Measurements from ENCODE around the gene TES. TPM values are rescaled to one million over a fixed set of nuclear protein-coding genes. Genes with fewer than 3 reads are reported as not detected.
A peak's percentile ranks its signal among the peaks of the same experiment; 100 is the strongest.

The TES gene
- total RNA-seq, 1 donor from 2014 or later = 94.0 TPM

DNA sequence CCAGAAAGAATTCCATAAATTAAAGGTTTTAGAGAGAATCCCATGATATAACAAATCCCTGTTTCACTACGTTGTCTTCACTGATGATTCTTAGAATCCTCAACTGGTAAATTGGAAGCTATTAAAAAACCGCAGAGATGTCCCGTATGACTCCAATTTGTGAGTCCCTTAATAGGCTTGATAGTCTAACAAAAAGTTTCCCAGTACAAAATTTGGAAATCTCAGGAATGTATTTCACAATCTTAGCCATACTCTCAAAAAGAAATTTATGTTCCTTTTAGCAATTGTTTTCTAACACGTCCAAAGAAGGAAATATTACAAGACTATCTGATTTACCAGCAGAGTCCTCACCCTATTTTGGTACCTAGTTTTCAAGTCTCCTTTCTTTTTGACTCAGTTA lies 2.5 kb downstream of the TES start:
- ATAC-seq = no peak
- H3K27ac ChIP-seq = peak overlapping the region; percentile 93
- DNase-seq = no peak
- H3K36me3 ChIP-seq = no peaks in the 10 kb centered on the region
- H3K9me3 ChIP-seq = no peaks in the 10 kb centered on the region
- intact Hi-C loops (cut with DNase I) = no loop called here
- TF ChIP-seq, protein P1, sequence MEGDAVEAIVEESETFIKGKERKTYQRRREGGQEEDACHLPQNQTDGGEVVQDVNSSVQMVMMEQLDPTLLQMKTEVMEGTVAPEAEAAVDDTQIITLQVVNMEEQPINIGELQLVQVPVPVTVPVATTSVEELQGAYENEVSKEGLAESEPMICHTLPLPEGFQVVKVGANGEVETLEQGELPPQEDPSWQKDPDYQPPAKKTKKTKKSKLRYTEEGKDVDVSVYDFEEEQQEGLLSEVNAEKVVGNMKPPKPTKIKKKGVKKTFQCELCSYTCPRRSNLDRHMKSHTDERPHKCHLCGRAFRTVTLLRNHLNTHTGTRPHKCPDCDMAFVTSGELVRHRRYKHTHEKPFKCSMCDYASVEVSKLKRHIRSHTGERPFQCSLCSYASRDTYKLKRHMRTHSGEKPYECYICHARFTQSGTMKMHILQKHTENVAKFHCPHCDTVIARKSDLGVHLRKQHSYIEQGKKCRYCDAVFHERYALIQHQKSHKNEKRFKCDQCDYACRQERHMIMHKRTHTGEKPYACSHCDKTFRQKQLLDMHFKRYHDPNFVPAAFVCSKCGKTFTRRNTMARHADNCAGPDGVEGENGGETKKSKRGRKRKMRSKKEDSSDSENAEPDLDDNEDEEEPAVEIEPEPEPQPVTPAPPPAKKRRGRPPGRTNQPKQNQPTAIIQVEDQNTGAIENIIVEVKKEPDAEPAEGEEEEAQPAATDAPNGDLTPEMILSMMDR (IDR thresholded peaks at IDR 0.05) = no peak
- H3K4me1 ChIP-seq = peaks cover 6% of the 10 kb centered on the region
- H3K4me3 ChIP-seq = peak overlapping the region; percentile 67
- H3K27me3 ChIP-seq = no peaks in the 10 kb centered on the region

DNA sequence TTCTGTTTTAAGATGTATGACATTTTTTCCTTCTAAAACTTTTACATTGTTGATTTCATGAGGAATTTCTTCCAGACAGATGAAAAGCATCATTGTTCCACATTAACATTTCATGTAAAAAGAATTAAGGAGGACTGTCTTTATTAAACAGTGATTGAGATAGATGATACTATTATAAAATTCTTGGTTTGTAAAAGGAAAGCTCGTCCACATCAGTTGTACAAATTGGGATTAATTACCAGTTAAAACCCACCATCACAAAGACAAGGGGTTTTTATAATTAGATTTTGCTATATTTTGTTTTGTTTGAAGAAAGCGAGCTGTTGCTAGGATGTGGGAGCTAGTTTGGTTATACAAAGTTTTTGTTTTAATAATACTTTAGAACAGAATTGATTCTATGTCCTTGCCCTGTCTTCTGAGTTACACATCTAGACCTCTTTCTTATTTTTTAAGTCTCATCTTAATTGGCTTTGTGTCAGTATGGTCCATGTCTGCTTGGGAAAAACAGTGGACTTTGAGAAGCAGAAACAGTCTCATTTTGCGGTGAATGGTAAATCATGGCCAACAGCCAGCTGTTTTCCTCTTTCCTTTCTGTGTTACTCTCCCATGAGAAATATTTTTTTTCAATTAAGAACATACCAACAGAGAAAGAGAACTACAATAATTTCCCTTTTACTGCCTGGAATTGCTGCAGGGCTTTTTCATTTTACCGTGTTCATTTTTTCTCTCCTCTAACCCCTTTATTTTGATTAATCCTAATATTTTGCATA lies 3.2 kb downstream of the TES start:
- Histone ChIP-seq H3K27ac (peak overlapping the region; percentile 93), H3K4me3 (peak overlapping the region; percentile 67)
- no peak for DNase-seq

DNA sequence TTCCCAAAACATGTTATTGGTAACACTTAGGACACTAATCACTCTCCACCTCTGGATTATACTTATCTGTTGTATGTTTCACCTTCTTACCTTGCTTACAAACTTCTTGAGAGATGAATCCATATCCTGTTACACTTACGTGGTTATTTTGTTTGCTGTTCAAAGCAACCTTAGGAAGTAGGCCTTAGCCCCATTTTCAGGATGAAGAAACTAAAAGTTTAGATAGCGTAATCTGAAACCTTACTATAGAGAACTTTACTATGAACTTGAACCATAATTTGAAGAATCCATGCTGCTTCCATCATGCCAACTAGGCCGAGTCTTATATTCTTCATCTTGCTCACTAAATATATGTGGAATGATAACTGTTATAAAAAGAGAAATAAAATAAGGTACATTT lies 4.6 kb downstream of the TES start:
- Histone ChIP-seq H3K27ac (no peak overlapping the region), H3K36me3 (no peaks in the 10 kb centered on the region), H3K4me3 (no peak overlapping the region), H3K4me1 (peaks cover 14% of the 10 kb centered on the region), H3K9me3 (no peaks in the 10 kb centered on the region), H3K27me3 (no peaks in the 10 kb centered on the region)
- TF ChIP-seq, protein P1 (IDR thresholded peaks at IDR 0.05) = no peak
- DNase-seq = no peak
- ATAC-seq = no peak
- intact Hi-C loops (cut with DNase I) = no loop called here

More for the DNA sequence above, 3.2 kb downstream of the TES start:
- no peak for ATAC-seq
- Histone ChIP-seq H3K9me3 (no peaks in the 10 kb centered on the region), H3K36me3 (no peaks in the 10 kb centered on the region), H3K27me3 (no peaks in the 10 kb centered on the region), H3K4me1 (peaks cover 11% of the 10 kb centered on the region)
- TF ChIP-seq, protein P1 (IDR thresholded peaks at IDR 0.05) = no peak
- intact Hi-C loops (cut with DNase I) = no loop called here

DNA sequence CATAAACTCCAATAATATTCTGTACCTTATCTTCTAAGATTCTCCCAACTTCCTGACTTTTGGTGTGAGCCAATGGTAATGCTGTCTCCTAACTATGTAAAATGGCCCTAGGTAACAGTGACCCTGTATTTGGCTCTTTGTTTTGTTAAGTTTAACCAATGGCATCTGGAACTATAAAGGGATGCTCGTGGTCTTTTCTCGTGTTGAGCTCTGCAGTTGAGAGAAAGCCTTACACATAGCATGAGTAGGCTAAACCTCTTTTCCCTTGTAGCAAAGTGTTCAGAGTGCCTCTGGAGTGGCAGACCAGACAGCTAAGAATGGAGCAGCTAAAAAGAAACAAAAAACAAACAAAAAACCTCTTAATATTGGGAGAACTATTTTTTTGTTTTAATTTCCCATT lies 5.2 kb downstream of the TES start:
- ATAC-seq = no peak
- DNase-seq = no peak
- Histone ChIP-seq H3K4me1 (peaks cover 14% of the 10 kb centered on the region), H3K27ac (no peak overlapping the region), H3K9me3 (no peaks in the 10 kb centered on the region), H3K4me3 (no peak overlapping the region), H3K27me3 (no peaks in the 10 kb centered on the region), H3K36me3 (no peaks in the 10 kb centered on the region)
- intact Hi-C loops (cut with DNase I) = no loop called here
- TF ChIP-seq, protein P1 (IDR thresholded peaks at IDR 0.05) = no peak

DNA sequence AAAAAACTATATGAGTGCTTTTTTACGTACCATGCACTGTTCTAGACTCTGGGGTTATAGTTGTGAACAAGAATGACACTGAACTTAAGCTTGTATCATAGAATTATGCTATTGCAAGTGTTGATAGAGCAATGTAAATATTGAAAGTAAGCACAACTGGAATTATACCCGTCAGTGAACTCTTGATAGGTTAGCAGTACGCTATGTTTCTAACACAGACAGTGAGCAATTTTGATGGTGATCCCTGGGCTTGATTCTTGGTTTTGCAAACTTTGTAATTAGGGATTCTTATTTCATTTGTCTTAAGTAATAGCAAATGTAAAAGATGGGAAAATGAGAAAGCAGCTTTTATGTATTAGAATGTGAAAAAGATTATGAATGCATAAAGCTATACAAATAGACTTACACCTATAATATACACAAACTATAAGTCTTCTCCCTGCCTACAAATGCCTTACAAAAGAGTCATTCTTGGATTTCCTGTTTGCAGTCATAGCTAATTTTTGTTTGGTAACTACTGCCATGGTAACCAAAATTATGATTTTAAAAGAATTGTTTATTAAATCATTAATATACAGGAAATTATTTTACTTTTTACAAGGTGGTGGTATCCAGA lies 6.7 kb downstream of the TES start:
- no peak overlapping the region for H3K27ac ChIP-seq
- peaks cover 14% of the 10 kb centered on the region for H3K4me1 ChIP-seq
- TF ChIP-seq, protein P1 (IDR thresholded peaks at IDR 0.05) = no peak
- DNase-seq (no peak), ATAC-seq (no peak)
- no peak overlapping the region for H3K4me3 ChIP-seq
- no peaks in the 10 kb centered on the region for H3K36me3 ChIP-seq
- intact Hi-C loops (cut with DNase I) = no loop called here
- H3K9me3 ChIP-seq = no peaks in the 10 kb centered on the region
- H3K27me3 ChIP-seq = no peaks in the 10 kb centered on the region
